Fibroblast of the conjunctiva (primary cell): ENCODE data around the gene TMEM238L.

Experiments
- DNase-seq: peaks from one replicate; pipeline ENCODE4 v3.0.0-alpha.2; 2010; ENCODE audit warnings: low read depth

Gene TMEM238L

DNA sequence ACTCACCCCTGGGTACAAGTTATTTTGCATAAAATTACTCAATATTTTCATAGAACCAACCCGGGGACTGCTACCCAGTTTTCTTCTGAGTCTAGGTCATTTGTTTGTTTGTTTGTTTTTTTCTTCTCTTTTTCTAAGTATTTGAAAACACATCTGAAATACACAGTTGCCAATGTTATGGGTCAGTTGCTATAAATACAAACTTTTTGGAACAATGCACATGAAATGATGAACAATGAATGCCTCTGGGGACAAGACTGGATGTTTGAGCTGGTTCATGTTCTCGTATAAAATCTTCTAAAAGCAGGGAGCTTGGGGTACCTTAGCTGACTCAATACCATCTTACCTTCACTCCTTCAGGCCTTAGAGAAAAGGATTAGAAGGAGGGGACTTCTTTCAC lies 30.5 kb downstream of the TMEM238L start:
- no peak for DNase-seq

DNA sequence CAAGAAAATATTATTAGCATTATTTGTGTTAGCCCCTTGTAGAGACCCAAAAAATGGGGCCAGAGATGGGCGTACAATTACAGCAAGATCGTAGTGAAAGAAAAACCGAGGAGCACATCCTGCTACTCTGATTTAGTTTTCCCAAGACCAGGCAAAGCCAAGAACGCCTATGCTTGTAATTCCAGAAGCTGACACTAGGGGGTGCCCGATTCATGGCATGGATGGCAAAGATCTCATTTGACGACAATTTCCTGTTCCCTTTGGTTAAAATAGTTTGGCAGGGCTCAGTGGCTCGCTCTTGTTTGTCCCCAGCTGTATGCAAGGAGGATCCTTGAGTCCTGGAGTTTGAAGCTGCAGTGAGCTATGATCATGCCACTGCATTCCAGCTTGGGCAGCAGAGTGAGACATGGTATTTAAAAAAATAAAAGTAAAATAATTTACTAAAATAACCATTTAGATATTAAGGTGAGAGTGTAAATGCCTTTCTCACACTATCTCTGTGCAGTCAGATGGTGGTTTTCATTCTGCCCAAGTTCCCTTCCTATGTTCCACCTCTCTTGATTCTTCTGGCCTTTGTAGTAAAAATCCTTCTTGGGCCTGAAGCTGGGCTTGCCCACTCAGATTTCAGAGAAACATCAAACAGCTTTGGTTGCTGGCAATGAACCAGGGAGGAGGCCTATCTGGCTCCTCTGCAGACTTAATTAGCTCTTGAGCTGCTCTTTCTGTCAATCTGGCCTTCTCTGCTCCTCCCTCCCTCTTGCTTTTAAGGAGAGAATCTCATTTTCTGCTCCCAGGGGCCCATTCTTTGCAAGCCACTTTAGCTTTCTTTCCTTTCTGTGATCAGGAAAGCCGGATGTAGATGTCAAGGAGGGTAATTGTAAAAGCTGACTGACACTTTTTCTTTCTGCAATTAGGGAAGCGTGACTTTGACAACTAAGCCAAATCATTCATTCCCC lies 31.2 kb downstream of the TMEM238L start:
- DNase-seq: no peak

DNA sequence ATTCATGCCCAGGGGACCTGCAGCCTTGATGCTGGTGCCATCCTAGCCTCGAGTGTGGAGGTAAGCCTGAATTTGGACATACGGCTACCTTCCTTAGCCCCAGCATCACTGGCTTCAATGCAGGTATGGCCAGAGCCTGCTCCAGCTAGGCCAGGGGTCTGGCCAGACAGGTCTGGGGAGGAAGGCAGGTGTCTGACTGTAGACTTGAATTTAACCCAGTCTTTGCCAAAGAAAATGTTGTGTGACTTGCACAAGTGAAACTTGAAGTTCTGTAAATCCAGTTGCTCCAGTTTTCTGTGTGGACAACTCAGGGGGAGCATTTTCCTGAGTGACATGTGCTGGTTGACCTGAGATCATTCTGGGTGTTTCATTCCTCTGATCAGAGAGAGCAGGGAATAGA lies 32.8 kb downstream of the TMEM238L start:
- DNase-seq: no peak

DNA sequence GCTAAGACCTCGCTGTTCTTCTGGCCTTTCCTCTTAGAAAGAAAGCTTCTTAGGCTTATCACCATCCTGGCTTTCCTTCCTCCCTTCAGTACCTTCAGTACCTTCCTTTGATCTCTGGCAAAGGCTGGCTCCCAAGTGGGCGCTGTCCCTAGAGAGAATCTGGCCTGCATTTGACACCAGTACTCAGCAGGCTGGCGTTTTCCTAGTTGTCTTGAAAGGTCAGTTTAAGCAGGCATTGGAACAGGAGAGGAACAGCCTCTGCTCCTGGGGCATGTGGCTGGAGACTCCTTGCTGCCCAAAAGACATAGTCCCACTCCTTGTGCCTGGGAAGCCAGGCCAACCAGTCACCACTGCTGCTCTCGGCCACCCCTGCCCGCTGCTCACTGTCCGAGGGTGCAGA lies 34.1 kb downstream of the TMEM238L start:
- no peak for DNase-seq

DNA sequence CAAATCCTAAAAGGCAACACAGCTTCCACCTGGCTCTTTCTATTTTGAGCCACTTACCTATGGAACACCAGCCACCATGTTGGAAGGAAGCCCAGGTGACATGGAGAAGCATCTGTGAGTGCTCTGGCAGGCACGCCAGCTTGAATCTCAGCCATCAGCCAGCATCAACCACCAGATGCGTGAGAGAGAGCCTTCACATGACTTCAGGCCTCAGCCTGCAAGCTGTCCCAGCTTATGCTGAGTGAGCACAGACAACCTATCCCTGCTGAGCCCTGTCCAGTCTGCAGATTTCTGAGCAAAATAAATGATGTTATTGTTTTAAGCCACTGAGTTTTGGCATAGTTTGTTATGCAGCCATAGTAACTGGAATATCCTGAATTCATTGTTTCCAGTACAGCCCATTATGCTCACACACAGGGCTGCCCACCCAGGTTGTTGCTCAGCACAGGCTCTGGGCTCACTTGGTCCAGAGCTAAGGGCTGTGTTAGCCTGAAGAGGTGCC lies 35.1 kb downstream of the TMEM238L start:
- no peak for DNase-seq

DNA sequence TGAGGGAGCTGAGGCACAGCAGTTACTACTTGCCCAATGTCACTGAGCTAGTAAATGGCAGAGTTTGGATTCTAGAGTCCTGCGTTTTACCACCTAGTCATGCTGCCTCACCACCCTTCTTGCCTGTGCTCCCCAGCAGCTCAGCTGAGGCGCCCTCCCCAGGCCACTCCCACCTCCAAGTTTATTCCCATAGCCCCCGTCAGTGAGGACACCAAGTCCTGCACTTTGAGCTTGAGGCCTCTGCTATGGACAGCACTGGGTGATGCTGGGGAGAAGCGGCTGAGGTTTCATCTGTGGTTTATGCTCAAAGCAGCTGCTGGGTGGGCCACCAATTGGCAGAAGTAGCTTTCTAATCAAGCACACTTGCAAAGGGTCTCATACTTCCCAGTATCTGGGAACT lies 36.7 kb downstream of the TMEM238L start:
- DNase-seq: no peak

DNA sequence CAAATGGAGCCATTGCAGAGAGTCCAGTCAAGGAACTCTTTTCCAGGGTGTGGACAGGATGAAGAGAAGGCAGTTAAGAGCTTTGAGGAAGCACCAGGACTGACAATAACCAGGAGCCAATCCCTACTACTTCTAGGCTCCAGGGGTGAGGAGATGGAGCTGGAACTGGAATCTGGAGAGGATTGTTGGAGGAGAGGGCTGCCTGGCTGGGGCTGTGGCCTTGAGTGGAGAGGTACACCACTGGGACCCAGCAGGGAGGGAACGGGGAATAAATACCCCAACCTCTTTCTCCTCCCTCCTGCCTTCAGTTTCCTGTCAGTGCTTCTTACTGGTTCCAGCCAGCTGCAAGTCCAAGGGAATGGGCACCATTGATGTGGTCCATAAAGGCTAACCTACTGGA lies 41.9 kb downstream of the TMEM238L start:
- no peak for DNase-seq

DNA sequence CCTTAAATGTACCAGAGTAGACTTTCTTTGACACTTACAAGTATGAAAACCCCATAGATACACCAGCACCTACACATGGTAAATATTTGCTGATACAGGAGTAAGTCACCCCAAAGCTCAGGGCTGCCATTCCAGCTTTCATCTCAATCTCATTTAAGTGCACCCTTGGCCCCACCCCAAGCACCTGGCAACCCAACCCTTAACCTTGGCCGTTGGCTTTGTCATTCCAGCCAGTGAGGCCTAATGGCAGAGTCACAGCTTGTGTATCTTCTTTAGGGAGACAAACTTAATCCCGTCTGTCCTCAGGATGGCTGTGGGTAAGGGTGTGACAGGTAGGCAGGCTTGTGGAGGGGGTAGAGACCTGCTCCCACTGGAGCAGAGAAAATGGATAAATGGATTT lies 42.6 kb downstream of the TMEM238L start:
- DNase-seq: no peak

DNA sequence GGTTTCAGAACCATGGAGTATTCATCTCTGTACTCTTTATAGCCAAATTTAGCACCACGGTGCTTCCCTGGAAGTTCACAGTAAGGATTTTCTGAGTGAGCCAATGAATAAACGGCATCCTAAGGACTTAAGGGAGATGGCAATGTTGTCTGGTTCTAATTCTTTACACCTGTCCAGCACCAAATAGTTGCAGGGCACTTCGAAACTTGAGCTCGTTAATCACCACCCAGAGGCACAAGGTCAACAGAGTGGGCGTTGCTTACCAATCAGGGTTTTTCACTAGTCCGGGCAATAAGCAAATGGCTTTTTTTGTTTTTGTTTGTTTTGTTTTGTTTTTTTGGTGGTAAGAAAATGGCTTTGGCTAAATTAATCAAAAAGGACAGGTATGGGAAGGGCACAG lies 45.8 kb downstream of the TMEM238L start:
- no peak for DNase-seq

DNA sequence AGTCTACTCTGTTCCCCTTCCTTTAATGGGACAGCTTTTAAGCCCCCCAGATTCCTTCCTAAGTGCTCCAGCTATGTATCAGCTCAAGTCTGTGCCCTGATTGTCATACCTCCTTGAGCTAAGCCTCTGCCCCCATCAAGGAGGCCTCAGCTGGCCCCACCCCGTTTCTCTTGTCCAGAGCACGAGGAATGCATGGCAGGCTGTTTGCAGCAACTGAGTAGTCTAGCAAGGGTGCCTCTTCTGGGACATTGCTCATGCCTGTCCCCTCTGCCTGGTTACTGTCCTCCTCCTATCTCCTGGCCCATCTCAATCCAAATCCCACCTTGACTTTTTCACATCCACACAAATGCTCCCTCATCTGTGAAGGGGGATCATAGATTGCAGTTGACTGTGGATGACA lies 46.3 kb downstream of the TMEM238L start:
- DNase-seq: no peak

DNA sequence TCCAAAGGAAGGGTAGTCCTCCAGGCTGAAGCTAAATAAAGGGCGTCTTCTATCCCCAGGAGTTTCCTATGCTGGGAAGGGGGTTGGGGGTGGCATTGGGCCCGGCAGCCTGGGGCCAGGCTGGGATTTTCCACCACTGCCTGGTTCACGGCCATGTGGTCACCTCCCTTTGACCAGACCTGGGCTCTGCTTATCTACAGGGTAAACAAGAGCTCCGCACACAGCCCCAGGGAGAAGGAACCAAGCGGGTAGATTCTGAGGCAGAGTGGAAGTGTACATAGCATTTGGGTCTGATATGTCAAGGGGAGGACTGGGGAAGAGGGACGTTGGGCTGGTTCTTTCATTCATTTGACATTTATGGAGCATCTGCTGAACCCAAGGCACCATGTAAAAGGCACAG lies 46.8 kb downstream of the TMEM238L start:
- no peak for DNase-seq

DNA sequence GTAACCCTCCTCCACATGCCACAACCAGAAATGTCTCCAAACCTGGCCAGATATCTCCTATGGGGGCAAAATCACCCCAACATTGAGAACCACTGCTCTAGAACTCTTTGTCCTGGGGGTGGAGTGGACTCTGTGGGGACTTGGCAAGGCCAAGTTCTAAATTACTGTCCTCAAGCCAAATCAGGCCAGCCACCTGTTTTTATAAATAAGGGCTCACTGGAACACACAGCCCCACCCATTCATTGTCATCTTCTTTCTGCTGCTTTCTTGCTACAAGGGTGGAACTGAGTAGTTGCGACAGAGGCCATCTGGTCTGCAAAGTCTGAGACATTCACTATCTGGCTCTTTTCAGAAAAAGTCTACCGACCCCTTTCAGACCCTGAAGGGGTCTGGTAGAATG lies 47.3 kb downstream of the TMEM238L start:
- DNase-seq: no peak

DNA sequence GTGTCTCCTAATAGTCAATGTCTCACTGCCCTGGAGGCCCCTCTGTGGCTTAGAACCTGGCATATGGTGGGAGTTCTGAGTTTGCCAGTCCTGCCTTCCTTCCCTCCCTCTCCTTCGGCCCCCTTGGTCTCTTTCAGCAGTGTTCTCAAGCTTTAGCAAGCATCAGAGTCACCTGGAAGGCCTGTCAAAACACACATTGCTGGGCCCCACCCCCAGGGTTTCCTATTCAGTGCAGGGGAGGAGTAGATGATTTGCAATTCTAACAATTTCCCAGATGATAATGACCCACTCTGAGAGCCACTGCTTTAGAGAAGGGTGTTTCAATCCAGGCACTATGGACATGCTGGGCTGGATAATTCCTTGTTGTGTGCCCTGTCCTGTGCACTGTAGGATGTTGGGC lies 47.7 kb downstream of the TMEM238L start:
- DNase-seq: no peak

DNA sequence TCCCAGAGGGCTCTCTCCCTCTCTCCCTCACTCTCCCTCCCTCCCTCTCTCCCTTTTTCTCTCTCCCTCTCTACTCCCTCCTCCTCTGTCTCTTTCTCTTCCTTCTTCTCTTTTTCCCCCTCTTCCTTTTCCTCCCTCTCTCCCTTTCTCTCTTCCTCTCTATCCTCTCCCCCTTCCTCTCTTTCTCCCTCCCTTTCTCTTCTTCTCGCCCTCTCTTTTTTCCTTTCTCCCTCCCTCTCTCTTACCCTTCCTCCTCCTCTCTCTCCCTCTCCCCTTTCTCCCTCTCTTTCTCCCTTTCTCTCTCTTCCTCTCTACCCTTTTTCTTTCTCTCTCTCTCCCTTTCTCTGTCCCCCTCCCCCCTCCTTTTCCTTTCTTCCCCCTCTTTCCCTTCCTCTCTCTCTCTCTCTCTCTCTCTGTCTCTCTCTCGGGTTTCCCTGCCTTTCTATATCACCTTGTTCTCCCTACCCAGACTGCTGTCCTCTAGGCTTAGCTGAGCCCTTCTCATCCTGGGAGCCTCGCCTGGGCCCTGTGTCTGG lies 48.2 kb downstream of the TMEM238L start:
- DNase-seq: no peak

DNA sequence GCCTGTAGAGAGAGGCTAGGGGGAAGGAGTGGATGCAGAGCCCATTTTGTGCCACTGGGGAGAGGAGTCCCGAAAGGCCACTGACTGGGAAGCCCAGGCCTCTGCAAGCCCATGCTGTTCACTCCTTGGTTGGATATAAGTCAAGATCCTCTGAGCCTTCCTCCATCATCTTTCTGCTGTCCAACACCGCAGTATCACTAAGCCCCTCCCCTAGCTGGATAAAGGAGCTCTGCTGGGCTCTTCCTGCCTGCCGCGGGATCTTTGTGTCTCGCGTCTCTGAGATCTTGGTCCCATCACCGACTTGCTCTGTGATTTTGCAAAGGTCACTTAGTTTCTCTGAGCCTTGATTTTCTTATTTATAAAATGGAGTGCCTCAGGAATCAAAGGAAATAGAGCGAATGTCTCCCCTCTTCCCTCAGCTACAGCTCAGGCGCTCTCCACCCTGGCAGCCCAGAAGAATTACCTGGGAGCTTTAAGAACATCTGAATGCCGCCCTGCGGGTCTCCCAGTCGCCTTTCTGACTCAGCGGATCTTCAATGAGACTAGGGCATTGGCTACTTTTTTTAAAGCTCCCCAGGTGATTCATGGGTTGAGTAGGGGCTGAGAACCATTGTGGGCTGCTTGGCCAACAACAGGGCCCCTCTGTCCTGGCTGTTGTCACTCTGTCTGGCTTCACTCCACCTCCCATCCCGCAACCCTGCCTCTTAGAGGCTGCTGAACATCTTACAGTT lies 48.9 kb downstream of the TMEM238L start:
- DNase-seq: no peak

DNA sequence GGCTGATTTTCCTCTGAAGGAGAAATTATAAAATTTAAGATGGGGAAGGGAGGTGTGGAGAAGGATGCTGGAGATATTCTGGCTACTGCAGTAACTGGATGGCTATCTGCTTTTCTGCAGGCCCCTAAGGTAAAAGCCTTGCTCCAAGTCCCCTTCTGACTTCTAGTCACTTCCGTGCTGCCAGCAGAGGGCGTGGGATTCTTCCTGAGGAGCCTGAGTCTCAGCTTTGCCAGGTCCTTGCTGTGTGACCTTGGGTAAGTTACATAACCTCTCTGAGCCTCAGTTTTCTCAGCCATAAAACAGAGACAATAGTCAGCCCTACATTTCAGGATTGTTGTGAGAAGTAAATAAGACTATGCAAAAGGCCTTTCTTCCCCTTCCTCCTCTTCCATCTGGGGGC lies 49.8 kb downstream of the TMEM238L start:
- DNase-seq: no peak

DNA sequence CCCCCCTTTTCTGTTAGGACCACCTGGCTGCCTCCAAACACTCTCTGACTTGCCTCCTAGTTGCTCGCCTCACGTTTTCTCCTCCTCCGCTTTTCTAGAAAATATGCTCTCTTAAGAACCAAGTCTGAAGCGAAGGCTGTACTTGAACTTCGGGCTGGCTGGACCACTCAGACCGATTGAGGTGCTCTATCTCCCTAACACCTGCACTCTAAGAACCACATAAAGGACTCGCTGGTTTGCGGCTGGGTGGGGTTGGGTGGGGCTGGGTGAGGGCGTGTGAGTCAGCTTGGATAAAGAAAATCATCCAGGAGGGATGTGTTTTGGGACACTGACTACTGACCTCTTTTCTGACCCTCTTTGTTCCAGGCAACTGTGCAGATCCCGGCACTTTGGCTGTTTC lies 51.2 kb downstream of the TMEM238L start:
- DNase-seq: no peak

DNA sequence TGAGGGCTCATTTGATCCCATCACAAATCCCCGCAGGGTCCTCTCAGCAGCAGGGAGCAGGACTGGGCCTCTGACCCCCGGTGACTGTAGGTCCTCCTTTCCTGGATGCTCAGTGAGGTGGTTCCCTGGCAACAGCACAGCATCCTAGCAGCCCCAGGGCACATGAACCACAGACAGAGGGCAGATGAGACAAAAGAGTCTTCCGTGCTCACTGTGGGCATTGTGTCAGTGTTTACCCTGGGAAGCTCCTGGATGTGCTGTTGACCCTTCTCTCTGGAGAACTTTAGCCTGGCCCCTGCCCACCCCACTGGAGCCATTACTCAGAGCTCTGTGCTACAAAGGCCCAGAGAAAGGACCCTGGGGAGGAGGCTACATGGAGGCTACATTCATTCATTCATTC lies 52.3 kb downstream of the TMEM238L start:
- no peak for DNase-seq

DNA sequence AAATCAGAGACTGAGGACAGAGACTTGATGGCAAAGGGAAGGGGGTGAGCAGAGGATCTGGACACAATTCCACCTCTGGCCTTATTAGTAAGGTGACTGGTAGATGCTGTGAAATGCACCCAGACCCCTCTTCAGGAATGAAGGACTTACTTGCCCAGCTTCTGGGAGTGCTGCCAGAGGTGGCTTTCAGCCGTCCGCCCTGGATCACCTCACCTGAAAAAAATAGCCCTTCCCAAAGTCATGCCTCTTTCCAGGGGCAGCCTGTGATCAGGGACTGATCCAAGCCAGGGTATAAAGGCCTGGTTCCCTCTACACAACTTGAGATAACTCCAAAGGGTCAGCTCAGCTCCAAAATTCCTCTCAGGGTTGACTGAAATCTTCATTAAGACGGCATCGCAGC lies 53.7 kb downstream of the TMEM238L start:
- DNase-seq: no peak

DNA sequence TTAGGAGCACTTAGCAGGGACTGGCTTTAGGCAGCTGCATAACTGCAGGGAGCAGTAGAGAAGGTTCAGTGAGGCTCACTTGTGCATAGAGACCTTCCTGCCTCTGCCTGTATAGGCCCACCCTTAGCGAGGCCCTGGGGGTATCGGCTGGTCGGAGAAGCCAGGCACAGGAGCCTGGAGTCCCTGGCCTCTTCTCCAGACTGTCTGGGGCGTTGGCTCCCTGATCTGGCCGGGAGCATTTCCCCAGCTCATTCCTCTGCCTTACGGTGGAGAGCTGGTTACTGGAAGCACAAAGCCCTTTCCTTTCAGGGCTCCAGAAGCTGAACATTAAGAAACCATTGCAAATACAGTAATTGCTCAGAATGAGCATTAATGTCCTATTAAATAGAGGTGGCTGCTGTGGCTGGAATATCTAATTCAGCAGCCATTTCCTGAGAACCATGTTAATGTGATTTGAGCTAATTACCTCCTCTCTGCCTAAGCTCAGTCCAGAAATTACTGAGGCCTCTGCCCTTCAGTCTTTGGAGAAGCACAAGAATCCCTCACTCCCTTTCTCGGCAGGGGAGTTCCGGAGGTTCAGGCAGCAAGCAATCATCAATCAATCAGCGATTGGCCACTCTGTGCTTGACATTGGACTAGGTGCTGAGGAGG lies 55.2 kb downstream of the TMEM238L start:
- no peak for DNase-seq

DNA sequence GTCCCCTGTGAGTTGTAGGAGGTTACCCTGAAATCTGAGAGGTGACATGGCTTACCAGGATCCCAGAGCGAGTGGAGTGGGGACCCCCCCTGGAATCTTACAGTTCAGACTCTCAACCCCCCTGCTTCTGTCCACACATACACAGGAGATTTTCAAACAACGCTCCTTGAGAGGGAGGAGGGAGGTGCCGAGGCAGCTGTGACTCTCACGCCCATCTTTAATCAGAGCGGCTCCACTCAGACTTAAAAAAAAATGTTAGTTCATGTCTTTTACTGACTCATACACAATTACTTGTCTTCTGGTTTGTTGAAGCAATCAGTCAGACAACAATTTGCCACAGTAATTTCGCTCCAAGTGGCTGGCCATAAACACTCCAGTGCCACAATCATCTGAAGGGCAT lies 58.7 kb downstream of the TMEM238L start:
- DNase-seq: no peak
